Pancreas (tissue), 10 donors: ENCODE measurements around the gene DET1. TPM values are rescaled to one million over a fixed set of nuclear protein-coding genes. Genes with fewer than 3 reads are reported as not detected.

Experiments used
- ATAC-seq, 4 donors: fragments of 200-7000 bp; cut with Tn5 transposase; one replicate each; pipeline versions ENCODE4 v1.8.0 to v1.9.1; 2020; ENCODE audit warnings: mild to moderate bottlenecking in 4 of 4, moderate library complexity in 4 of 4
- DNase-seq, 6 donors: peaks; one replicate each; pipeline ENCODE4 v3.0.0-alpha.2; 2020
- FAIRE-seq: peaks from 2 replicates; lab custom pipeline; 2012; peaks lifted over from hg19 to GRCh38; lab: Jason Lieb, UNC
- H3K27ac ChIP-seq, 4 donors: fragments of 200-600 bp; sonication (generic); 1 replicate in 3 of 4; 2 replicates in 1 of 4; pipeline versions ENCODE4 v1.5.0 to v1.8.0; 2020
- H3K27me3 ChIP-seq, 4 donors: fragments of 200-600 bp; one replicate each; pipeline ENCODE4 v1.8.0; 2021
- H3K36me3 ChIP-seq, 3 donors: fragments of 200-600 bp; sonication (generic) in 1 of 3; one replicate each; pipeline versions ENCODE4 v1.5.0 to v1.8.0; 2020 to 2021
- H3K4me1 ChIP-seq, 3 donors: fragments of 200-600 bp; one replicate each; pipeline ENCODE4 v1.8.0; 2021
- H3K4me3 ChIP-seq, 4 donors: fragments of 200-600 bp; sonication (generic) in 2 of 4; one replicate each; pipeline versions ENCODE4 v1.5.0 to v1.8.0; 2020 to 2021
- H3K9me3 ChIP-seq, 4 donors: fragments of 200-600 bp; one replicate each; pipeline ENCODE4 v1.8.0; 2021
- WGBS, 2 donors: extraction: QIAGEN DNeasy Blood & Tissue Kit; methylation state at CpG; one replicate each; pipeline ENCODE4 v1.1.7; 2013; 5-methylcytosine and 5-hydroxymethylcytosine counted together
- intact Hi-C, 3 donors: fragments of 100-400 bp; cut with DNase I; formaldehyde crosslinking; loops; one replicate each; pipeline versions ENCODE4 v1.11.1 to v1.14.2; 2022
- polyA plus RNA-seq, 2 donors: library from polyadenylated mRNA; stranded (reverse); fragments of 200-250 nt; gene quantifications; one replicate each; pipeline ENCODE4 v1.2.3, GENCODE V29; 2013
- total RNA-seq, 6 donors: library from RNA; stranded (reverse); fragmentation: NEBNext Ultra II Directional in 4 of 6; extraction: Animal tissue kit (Norgen Biotek cat#: 25700) in 4 of 6; gene quantifications; one replicate each; pipeline versions ENCODE4 v1.2.1 to v1.2.4, GENCODE V29; 2021 to 2023
- TF ChIP-seq, protein P1 (sequence below), 4 donors: fragments of 200-600 bp; sonication (generic) in 3 of 4; IDR thresholded peaks; one replicate each; pipeline versions ENCODE4 v1.5.0 to v1.8.0; 2021; ENCODE audit warnings: antibody characterized with exemption in 4 of 4
- donor health status: healthy with polysubstance abuse.
- donor health status: DM: no; HTN: no; CAD: no; lungs with moderate emphysema.
- donor health status: DM: no; HTN: no; CAD: no.
- donor health status: control.
- donor health status: control.
- donor health status: Bipolar disorder and iron deficiency.
- donor health status: DM: yes; HTN: yes; CAD: no.
- donor health status: DM: no; HTN: no; CAD: no.
- donor health status: DM: no; HTN: no; CAD: no.
- donor health status: DM: yes; HTN: yes; CAD: no.

DET1 gene
- total RNA-seq = 1 to 10 TPM; 2.2 to 4.2 (median 3.0) TPM
- polyA plus RNA-seq = 1 to 10 TPM; 2.5 to 3.1 TPM

DNA sequence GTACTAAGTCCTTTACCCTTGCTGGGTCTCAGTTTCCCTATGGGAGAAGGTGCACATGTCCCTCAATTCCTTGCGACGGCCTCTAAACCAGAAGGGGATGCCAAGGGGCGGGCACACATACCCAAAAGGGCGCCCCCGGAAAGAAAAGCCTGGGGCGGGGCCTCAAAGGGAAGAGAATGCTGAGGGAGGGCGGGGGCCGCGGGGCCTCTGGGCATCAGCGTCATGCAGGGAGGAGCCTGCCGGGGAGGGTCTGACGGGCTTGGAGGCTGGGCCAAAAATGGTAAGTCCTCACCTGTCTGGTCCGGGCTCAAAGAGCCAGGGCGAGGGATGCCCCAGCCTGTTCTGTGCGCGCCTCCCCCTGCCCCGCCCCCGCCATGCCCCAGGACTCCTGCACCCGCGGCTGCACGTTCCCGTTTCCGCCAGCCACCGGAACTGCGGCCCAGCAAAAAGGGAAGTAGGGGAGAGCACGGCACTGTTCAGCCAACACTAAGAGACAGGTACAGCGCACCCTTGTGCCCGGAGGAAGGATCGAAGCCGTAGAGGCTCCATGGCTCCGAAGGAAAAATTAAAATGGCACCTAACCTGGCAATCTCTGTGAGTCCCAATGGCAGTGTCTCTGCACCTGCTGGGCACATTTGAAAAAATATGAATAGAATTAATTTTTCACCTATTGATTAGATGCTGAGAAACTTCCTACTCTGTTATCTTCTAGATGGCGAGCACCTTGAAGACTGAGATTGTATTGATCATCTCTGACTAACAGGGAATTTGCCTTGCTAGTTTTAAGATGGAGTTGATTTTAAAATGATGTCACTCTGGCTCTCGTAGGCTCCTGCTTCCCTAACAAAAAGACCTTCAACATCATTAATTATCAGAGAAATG is at the start of gene DET1:
DET1 (minus strand) TSS at position 434 of the 882 bp plus-strand sequence. CDS start 14,976 bp downstream, outside the sequence.
- ATAC-seq (peak; percentile 98 to 100 (median 99)), DNase-seq (peak; percentile 91 to 97 (median 94)), FAIRE-seq (no peak)
- intact Hi-C loops = no loop called here
- TF ChIP-seq, protein P1, sequence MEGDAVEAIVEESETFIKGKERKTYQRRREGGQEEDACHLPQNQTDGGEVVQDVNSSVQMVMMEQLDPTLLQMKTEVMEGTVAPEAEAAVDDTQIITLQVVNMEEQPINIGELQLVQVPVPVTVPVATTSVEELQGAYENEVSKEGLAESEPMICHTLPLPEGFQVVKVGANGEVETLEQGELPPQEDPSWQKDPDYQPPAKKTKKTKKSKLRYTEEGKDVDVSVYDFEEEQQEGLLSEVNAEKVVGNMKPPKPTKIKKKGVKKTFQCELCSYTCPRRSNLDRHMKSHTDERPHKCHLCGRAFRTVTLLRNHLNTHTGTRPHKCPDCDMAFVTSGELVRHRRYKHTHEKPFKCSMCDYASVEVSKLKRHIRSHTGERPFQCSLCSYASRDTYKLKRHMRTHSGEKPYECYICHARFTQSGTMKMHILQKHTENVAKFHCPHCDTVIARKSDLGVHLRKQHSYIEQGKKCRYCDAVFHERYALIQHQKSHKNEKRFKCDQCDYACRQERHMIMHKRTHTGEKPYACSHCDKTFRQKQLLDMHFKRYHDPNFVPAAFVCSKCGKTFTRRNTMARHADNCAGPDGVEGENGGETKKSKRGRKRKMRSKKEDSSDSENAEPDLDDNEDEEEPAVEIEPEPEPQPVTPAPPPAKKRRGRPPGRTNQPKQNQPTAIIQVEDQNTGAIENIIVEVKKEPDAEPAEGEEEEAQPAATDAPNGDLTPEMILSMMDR (IDR thresholded peaks at IDR 0.05) = peak; percentile 38 to 67 (median 56)
- WGBS, 2 donors = 1% methylated on average over 33 of the region's 33 CpGs
- Histone ChIP-seq H3K36me3 (no peaks in the 10 kb centered on the region), H3K27ac (peak within 1 kb of the TSS; percentile 33 to 87 (median 78)), H3K9me3 (no peaks in the 10 kb centered on the region), H3K4me3 (peak within 1 kb of the TSS; percentile 41 to 71 (median 58)), H3K4me1 (no peaks in the 10 kb centered on the region), H3K27me3 (no peaks in the 10 kb centered on the region)

GRCh38 chr15:88591384-88591783 is 44.9 kb upstream of the DET1 start:
- Histone ChIP-seq H3K9me3 (no peaks in the 10 kb centered on the region), H3K36me3 (no peaks in the 10 kb centered on the region), H3K4me1 (no peaks in the 10 kb centered on the region), H3K27ac (no peak overlapping the region), H3K4me3 (no peak overlapping the region), H3K27me3 (no peaks in the 10 kb centered on the region)
- intact Hi-C loops = no loop called here
- DNase-seq (no peak), ATAC-seq (no peak), FAIRE-seq (no peak)
- TF ChIP-seq, protein P1 (IDR thresholded peaks at IDR 0.05) = no peak

DNA sequence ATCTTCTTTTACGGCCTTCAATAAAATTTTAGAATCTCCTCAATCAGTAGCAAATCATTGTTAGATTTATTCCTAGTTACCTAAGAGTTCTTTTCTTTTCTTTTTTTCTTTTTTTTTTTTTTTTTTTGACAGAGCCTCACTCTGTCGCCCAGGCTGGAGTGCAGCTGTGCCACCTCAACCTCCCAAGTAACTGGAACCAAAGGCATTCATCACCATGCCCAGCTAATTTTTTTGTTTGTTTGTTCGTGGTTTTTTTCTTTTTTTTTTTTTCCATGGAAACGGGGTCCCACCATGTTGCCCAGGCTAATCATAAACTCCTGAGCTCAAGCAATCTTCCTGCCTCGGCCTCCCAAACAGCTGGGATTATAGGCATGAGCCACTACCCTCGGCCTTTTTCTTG is 44.3 kb upstream of the DET1 start:
- Histone ChIP-seq H3K4me3 (no peak overlapping the region), H3K27ac (no peak overlapping the region), H3K36me3 (no peaks in the 10 kb centered on the region), H3K4me1 (no peaks in the 10 kb centered on the region), H3K27me3 (no peaks in the 10 kb centered on the region), H3K9me3 (no peaks in the 10 kb centered on the region)
- no peak for ATAC-seq
- no peak for FAIRE-seq
- WGBS, 2 donors = 59 to 65% methylated on average over 6 of the region's 6 CpGs
- TF ChIP-seq, protein P1 (IDR thresholded peaks at IDR 0.05) = no peak
- no peak for DNase-seq
- intact Hi-C loops = no loop called here

DNA sequence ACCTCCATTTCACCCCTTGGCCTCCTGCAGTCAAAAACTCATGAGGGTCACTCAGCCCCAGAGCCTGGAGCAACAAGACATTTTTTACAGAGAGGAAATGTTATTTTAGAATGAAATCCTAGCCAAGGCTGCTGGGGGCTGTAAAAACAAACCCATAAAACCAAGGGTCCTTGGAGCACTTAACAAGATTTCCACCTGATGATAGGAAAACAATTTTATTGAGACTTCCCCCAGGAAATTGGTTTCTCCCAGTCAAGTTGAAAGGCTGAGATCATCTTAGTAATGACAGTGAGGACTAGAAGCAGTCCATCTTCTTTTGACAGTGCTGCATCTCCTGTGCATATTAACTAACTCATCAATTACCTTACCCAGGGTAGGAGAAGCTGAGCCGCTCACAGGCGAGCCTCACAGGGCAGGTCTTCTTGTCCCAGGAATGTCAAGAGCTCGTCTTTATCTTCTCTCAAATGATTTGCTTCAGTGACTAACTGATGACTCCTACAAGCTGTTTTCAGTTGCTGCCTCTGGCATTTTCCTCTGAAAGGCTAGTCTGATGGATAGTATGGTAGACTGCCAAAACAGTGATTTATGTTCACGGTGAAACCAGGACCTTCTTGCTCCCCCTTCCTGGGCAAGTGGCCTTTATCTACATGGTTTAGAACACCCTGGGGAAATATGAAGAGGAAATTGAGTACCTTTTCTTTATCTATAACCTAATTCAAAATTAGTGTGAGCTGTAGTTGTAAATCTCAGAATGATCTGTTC is 40.1 kb upstream of the DET1 start:
- FAIRE-seq (no peak), ATAC-seq (no peak), DNase-seq (no peak)
- H3K9me3 ChIP-seq = no peaks in the 10 kb centered on the region
- TF ChIP-seq, protein P1 (IDR thresholded peaks at IDR 0.05) = no peak
- no peaks in the 10 kb centered on the region for H3K27me3 ChIP-seq
- intact Hi-C loops = no loop called here
- H3K36me3 ChIP-seq = no peaks in the 10 kb centered on the region
- no peaks in the 10 kb centered on the region for H3K4me1 ChIP-seq
- WGBS, 2 donors = 49 to 52% methylated on average over 4 of the region's 4 CpGs
- H3K4me3 ChIP-seq = no peak overlapping the region
- H3K27ac ChIP-seq = no peak overlapping the region
